Neutrophil (primary cell): ENCODE results near the gene CTNNBL1.
"Not testable (repeated sequence)": the region's sequence is repeated elsewhere in the genome, so short reads cannot be mapped to it uniquely, and the experiment has no call there.

Experiments
- H3K27ac ChIP-seq: fragments of 200-600 bp; sonication (generic); 2 replicates; pipeline ENCODE4 v1.5.1; 2016; ENCODE audit warnings: mild to moderate bottlenecking, moderate library complexity
- H3K27me3 ChIP-seq: fragments of 200-600 bp; sonication (generic); 2 replicates; pipeline ENCODE4 v1.6.0; 2016; ENCODE audit warnings: mild to moderate bottlenecking
- H3K36me3 ChIP-seq: fragments of 200-600 bp; sonication (generic); 2 replicates; pipeline ENCODE4 v1.5.1; 2017
- H3K4me1 ChIP-seq, 2 experiments: fragments of 200-600 bp in 1 of 2; sonication (generic) in 1 of 2; 1 replicate in 1 of 2; 2 replicates in 1 of 2; pipeline versions ENCODE4 v1.5.1 to v1.6.1; 2013 to 2016; ENCODE audit warnings: low read depth in 1 of 2, low read length in 1 of 2, mild to moderate bottlenecking in 1 of 2, moderate library complexity in 1 of 2; ENCODE audit not compliant: control insufficient read depth in 1 of 2, insufficient read depth in 1 of 2
- H3K4me3 ChIP-seq, 2 experiments: fragments of 200-600 bp in 1 of 2; sonication (generic) in 1 of 2; 1 replicate in 1 of 2; 2 replicates in 1 of 2; pipeline ENCODE4 v1.5.1; 2013 to 2016; ENCODE audit warnings: low read depth in 1 of 2, low read length in 1 of 2, mild to moderate bottlenecking in 1 of 2, moderate library complexity in 1 of 2
- H3K9me3 ChIP-seq: fragments of 200-600 bp; sonication (generic); 2 replicates; pipeline ENCODE4 v1.5.1; 2016
- TF ChIP-seq, protein P1 (sequence below): fragments of 200-600 bp; sonication (generic); IDR thresholded peaks from 2 replicates; pipeline ENCODE4 v1.5.1; 2016; ENCODE audit warnings: antibody characterized with exemption

CTNNBL1 gene

DNA sequence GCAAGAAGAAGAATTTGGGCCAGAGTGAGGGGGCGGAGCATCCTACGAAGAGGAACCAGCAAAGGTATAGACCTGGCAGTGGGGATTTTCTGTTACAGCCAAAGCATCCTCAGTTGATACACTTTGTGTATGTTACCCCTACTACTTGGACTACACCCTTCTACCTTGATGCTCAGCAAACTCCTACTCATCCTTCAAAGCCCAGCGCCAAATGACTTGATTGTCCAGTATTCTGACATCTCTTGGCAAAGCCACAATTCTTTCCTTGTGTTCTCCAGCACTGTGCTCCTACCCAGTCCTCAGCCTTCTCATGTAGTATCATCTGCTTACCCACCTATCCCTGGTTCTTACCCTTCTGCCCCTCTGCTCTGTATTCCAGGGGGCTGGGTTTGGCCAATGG is 21.7 kb upstream of the CTNNBL1 start:
- H3K36me3 ChIP-seq, result no peaks in the 10 kb centered on the region
- H3K27ac ChIP-seq, result no peak overlapping the region
- no peaks in the 10 kb centered on the region for H3K9me3 ChIP-seq
- no peak overlapping the region for H3K4me3 ChIP-seq
- TF ChIP-seq, protein P1, sequence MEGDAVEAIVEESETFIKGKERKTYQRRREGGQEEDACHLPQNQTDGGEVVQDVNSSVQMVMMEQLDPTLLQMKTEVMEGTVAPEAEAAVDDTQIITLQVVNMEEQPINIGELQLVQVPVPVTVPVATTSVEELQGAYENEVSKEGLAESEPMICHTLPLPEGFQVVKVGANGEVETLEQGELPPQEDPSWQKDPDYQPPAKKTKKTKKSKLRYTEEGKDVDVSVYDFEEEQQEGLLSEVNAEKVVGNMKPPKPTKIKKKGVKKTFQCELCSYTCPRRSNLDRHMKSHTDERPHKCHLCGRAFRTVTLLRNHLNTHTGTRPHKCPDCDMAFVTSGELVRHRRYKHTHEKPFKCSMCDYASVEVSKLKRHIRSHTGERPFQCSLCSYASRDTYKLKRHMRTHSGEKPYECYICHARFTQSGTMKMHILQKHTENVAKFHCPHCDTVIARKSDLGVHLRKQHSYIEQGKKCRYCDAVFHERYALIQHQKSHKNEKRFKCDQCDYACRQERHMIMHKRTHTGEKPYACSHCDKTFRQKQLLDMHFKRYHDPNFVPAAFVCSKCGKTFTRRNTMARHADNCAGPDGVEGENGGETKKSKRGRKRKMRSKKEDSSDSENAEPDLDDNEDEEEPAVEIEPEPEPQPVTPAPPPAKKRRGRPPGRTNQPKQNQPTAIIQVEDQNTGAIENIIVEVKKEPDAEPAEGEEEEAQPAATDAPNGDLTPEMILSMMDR, result no peak
- no peaks in the 10 kb centered on the region for H3K4me1 ChIP-seq
- peaks cover 40% of the 10 kb centered on the region for H3K27me3 ChIP-seq

DNA sequence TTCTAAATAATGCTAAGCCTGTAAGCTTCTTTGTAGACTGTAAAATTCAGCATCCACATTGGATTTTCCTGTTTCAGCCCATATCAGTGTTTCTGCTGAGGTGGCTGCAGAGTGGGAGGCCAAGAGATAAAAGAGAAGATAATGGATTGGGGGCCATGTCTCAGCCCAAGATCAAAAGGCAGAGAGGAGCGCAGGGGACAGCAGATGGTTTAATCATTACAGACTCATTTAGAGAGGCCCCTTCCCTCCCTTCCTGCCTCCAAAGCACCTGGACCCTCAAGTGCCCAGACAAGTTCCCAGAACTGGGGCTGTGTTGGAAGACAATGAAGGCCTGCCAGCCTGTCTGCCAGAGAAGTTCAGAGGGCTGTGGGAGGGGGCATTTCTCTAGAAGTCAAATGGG is 20.4 kb upstream of the CTNNBL1 start:
- no peak overlapping the region for H3K27ac ChIP-seq
- no peak overlapping the region for H3K4me3 ChIP-seq
- no peaks in the 10 kb centered on the region for H3K36me3 ChIP-seq
- H3K9me3 ChIP-seq, result no peaks in the 10 kb centered on the region
- H3K4me1 ChIP-seq, result no peaks in the 10 kb centered on the region
- H3K27me3 ChIP-seq, result peaks cover 53% of the 10 kb centered on the region
- TF ChIP-seq, protein P1, result no peak

DNA sequence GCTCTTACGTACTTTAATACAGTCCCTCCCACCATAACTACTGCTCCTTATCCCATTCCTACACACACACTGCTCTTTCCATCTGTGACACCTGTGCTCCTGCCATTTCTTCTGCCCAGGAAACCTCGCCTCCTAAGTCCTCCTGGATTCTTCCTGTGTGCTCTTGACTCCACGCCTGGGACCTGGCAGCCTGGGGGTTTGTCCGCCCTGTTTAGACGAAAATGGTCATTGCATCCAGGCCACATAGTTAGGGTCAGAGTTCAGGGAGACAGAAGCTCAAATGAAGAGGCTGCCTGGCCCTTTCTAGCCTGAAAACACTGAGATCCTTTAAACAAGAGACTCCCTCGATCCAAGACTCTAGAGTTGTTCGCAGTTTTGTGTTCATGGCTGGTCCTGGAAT is 17.4 kb upstream of the CTNNBL1 start:
- H3K4me3 ChIP-seq, result no peak overlapping the region
- H3K9me3 ChIP-seq, result no peaks in the 10 kb centered on the region
- no peaks in the 10 kb centered on the region for H3K4me1 ChIP-seq
- H3K36me3 ChIP-seq, result no peaks in the 10 kb centered on the region
- TF ChIP-seq, protein P1, result no peak
- no peak overlapping the region for H3K27ac ChIP-seq
- H3K27me3 ChIP-seq, result peaks cover 52% of the 10 kb centered on the region

DNA sequence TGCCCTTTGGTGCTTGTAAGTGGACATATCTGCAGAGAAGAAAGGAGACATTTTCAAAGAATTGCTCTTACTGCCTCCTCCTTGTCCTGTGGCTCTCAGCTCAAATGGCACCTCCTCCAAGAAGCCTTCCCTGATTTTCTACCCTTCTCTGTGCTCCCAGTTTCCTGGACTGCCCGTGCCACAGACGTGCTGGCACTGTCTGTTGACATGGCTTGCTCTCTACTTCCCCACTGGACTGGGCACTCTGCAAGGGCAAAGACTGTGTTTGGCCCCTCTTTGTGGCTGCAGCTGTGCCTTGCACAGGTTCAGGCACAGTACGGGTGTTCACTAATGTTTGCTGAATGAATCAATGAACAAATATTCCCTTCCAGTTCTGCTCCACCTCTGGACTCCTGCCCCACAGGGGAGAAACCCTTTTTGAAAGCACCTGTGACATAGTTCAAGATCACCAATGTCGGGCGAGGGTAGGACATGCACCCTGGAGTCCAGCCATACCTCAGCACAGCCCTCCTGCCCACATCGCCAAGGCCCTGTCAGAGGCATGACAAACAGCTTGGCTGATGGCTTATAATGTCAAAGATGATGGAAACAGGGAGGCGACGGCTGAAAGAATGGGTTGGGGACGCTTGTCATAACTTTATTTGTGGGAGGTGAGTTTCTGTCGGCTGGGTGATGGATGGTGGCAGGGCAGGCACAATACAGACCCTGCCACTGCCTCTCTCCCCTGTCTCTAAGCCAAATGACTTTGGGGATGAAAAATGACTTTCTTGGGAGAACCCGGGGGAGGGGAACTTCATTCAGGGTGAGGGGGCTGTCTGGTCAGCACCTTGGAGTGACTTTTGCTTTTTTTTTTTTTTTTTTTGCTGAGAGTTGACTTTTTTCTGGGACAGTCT is 15.6 kb upstream of the CTNNBL1 start:
- H3K4me1 ChIP-seq, result no peaks in the 10 kb centered on the region
- no peak overlapping the region for H3K27ac ChIP-seq
- no peaks in the 10 kb centered on the region for H3K36me3 ChIP-seq
- H3K9me3 ChIP-seq, result no peaks in the 10 kb centered on the region
- peaks cover 46% of the 10 kb centered on the region for H3K27me3 ChIP-seq
- no peak overlapping the region for H3K4me3 ChIP-seq
- TF ChIP-seq, protein P1, result no peak

DNA sequence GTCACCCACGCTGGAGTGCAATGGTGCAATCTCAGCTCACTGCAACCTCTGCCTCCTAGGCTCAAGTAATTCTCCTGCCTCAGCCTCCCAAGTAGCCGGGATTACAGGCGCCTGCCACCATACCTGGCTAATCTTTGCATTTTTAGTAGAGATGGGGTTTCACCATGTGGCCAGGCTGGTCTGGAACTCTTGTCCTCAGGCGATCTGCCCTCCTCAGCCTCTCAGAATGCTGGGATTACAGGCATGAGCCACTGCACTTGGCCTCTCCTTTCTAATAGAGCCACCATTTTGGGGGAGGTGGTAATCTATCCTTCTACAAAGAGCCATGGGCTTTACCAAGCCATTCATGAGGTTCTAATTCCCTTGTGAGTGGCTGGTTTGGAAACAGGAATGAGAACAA is 14.1 kb upstream of the CTNNBL1 start:
- H3K27ac ChIP-seq, H3K36me3 ChIP-seq, H3K9me3 ChIP-seq, H3K4me3 ChIP-seq, H3K4me1 ChIP-seq: not testable (repeated sequence)
- peaks cover 46% of the 10 kb centered on the region for H3K27me3 ChIP-seq

DNA sequence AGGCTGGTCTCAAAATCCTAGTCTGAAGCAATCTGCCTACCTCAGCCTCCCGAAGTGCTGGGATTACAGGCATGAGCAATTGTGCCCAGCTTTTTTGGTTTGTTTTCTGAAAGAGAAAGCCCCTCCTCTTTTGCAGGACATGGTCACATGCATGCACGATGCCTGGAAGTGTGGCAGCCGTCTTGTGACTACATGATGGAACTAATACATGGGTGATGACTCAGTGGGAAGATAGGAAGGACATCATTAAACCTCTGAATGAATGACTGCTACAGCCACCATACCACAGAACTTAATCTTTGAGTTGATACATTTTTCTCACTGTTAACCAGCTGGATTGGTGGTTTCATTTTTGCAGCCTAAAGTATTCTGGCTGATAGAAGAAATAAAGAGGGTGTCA is 13.4 kb upstream of the CTNNBL1 start:
- Histone ChIP-seq H3K36me3 (no peaks in the 10 kb centered on the region), H3K27ac (no peak overlapping the region), H3K4me1 (no peaks in the 10 kb centered on the region), H3K9me3 (no peaks in the 10 kb centered on the region), H3K4me3 (no peak overlapping the region), H3K27me3 (peaks cover 52% of the 10 kb centered on the region)
- TF ChIP-seq, protein P1, result no peak
